D721Med (cell line): ENCODE measurements around the gene MATN4.

ENCODE experiments used
- DNase-seq: peaks from one replicate; pipeline ENCODE4 v3.0.0; 2011; ENCODE audit warnings: low spot score; ENCODE audit not compliant: insufficient read length
- FAIRE-seq: peaks from 2 replicates; lab custom pipeline; 2011; peaks lifted over from hg19 to GRCh38; lab: Jason Lieb, UNC
- CTCF ChIP-seq: IDR thresholded peaks from 2 replicates; pipeline ENCODE4 v1.5.1; 2012; ENCODE audit warnings: mild to moderate bottlenecking, control low read depth; ENCODE audit not compliant: insufficient read depth; ENCODE audit errors: missing control alignments

Gene MATN4

GRCh38 chr20:45318948-45319347, 10.8 kb upstream of the MATN4 start:
- no peak for TF ChIP-seq CTCF
- DNase-seq (no peak), FAIRE-seq (no peak)

GRCh38 chr20:45318386-45318939, 10.4 kb upstream of the MATN4 start:
- TF ChIP-seq CTCF: no peak
- DNase-seq (no peak), FAIRE-seq (no peak)

GRCh38 chr20:45317826-45318225, 9.7 kb upstream of the MATN4 start:
- DNase-seq: no peak
- no peak for FAIRE-seq
- TF ChIP-seq CTCF: no peak

GRCh38 chr20:45316150-45317080, 8.3 kb upstream of the MATN4 start:
- FAIRE-seq (no peak), DNase-seq (no peak)
- no peak for TF ChIP-seq CTCF

GRCh38 chr20:45315672-45316071, 7.6 kb upstream of the MATN4 start:
- no peak for FAIRE-seq
- no peak for DNase-seq
- no peak for TF ChIP-seq CTCF

- DNase-seq (no peak), FAIRE-seq (no peak)
- TF ChIP-seq CTCF: no peak
These were observed 5.8 kb upstream of the MATN4 start for GRCh38 chr20:45313943-45314342.

GRCh38 chr20:45313065-45313695, 5.1 kb upstream of the MATN4 start:
- DNase-seq (no peak), FAIRE-seq (no peak)
- no peak for TF ChIP-seq CTCF
